ENCODE results near the gene TRIM56.
A peak's percentile ranks its signal among the peaks of the same experiment; 100 is the strongest.
"Not testable (repeated sequence)": the region's sequence is repeated elsewhere in the genome, so short reads cannot be mapped to it uniquely, and the experiment has no call there.

Gene TRIM56

GRCh38 chr7:101092266-101092905, 7.1 kb downstream of the TRIM56 start:
- FAIRE-seq: not testable (repeated sequence)

- FAIRE-seq: peak; percentile 60
Observed at GRCh38 chr7:101093906-101094305, 8.6 kb downstream of the TRIM56 start.

- FAIRE-seq: no peak
Observed at GRCh38 chr7:101094376-101094775, 9.1 kb downstream of the TRIM56 start.

- FAIRE-seq: peak; percentile 70
Observed at GRCh38 chr7:101094791-101095375, 9.6 kb downstream of the TRIM56 start.

- FAIRE-seq: no peak
Observed at GRCh38 chr7:101096331-101096956, 11.2 kb downstream of the TRIM56 start.

- FAIRE-seq: no peak
Observed at GRCh38 chr7:101096957-101097347, 11.7 kb downstream of the TRIM56 start.

GRCh38 chr7:101097561-101097960, 12.3 kb downstream of the TRIM56 start:
- FAIRE-seq: no peak

- peak; percentile 98 for FAIRE-seq
Observed at GRCh38 chr7:101099969-101100781, 14.9 kb downstream of the TRIM56 start.

- FAIRE-seq: no peak
Observed at GRCh38 chr7:101100858-101101847, 15.9 kb downstream of the TRIM56 start.

- no peak for FAIRE-seq
Observed at GRCh38 chr7:101102026-101102425, 16.7 kb downstream of the TRIM56 start.

GRCh38 chr7:101103701-101104100, 18.4 kb downstream of the TRIM56 start:
- FAIRE-seq: not testable (repeated sequence)

GRCh38 chr7:101104193-101104713, 19.0 kb downstream of the TRIM56 start:
- FAIRE-seq: no peak

- no peak for FAIRE-seq
Observed at GRCh38 chr7:101104799-101105198, 19.5 kb downstream of the TRIM56 start.

- FAIRE-seq: not testable (repeated sequence)
Observed at GRCh38 chr7:101105248-101105647, 20.0 kb downstream of the TRIM56 start.

- no peak for FAIRE-seq
Observed at GRCh38 chr7:101106386-101106785, 21.1 kb downstream of the TRIM56 start.

- no peak for FAIRE-seq
Observed at GRCh38 chr7:101108330-101108857, 23.1 kb downstream of the TRIM56 start.

- no peak for FAIRE-seq
Observed at GRCh38 chr7:101108961-101109360, 23.7 kb downstream of the TRIM56 start.

- FAIRE-seq: no peak
Observed at GRCh38 chr7:101109368-101109767, 24.1 kb downstream of the TRIM56 start.

GRCh38 chr7:101111261-101111660, 26.0 kb downstream of the TRIM56 start:
- no peak for FAIRE-seq

- no peak for FAIRE-seq
Observed at GRCh38 chr7:101112233-101112632, 27.0 kb downstream of the TRIM56 start.

GRCh38 chr7:101113140-101113539, 27.9 kb downstream of the TRIM56 start:
- FAIRE-seq: not testable (repeated sequence)

GRCh38 chr7:101113836-101114235, 28.6 kb downstream of the TRIM56 start:
- no peak for FAIRE-seq
